ENCODE measurements around the gene GLB1L3.
A peak's percentile ranks its signal among the peaks of the same experiment; 100 is the strongest.

GLB1L3 gene, protein sequence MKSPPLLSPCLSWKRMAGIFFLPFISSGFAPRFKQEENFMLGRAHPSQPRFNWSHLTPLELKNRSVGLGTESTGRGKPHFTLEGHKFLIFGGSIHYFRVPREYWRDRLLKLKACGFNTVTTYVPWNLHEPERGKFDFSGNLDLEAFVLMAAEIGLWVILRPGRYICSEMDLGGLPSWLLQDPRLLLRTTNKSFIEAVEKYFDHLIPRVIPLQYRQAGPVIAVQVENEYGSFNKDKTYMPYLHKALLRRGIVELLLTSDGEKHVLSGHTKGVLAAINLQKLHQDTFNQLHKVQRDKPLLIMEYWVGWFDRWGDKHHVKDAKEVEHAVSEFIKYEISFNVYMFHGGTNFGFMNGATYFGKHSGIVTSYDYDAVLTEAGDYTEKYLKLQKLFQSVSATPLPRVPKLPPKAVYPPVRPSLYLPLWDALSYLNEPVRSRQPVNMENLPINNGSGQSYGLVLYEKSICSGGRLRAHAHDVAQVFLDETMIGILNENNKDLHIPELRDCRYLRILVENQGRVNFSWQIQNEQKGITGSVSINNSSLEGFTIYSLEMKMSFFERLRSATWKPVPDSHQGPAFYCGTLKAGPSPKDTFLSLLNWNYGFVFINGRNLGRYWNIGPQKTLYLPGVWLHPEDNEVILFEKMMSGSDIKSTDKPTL

DNA sequence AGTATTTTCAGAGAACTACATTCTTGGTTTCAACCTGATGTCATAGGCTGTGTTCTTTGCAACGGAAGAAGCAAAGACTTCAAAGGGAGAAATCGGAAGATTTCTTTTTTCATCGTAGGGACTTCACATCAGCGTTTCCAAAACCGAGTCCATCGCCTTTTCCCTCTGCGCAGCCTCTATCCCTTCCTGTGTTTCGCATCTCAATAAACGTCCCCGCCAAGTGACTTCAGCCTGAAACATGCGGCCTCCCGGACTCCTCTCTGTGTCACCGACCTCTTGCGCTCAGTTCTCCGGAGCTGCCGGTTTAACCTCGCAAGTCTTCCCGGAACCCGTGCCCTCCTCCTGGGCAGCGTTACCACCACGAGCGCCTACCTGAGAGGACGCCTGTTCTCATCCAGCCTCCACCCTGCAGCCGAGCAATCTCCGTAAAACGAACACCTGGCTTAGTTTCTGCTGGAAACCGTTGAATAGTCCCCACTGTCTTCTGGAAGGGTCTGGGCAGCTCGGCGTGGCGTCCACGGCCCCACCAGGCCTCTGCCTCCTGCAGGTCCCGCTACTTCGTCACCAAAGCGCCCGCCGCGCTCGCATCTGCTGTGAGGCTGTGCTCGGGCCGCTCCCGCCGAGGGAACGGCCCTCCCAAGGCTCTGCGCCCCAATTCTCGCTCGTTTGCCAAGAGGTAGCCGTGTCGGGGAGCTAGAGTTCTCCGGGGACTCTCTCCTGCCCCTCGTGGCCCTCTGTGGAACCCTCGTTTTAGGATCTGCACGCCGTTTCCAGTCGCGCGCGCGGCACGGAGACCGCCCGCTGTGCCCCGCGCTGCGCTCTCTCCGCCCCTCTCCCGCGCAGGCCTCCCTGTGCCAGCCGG lies at the start of gene GLB1L3:
Gene GLB1L3 (plus strand): TSS at position 846 of the 862 bp plus-strand sequence. CDS start 362 bp downstream, outside the sequence.
- DNase-seq (ENCODE audit: low spot score) = peak; percentile 74

DNA sequence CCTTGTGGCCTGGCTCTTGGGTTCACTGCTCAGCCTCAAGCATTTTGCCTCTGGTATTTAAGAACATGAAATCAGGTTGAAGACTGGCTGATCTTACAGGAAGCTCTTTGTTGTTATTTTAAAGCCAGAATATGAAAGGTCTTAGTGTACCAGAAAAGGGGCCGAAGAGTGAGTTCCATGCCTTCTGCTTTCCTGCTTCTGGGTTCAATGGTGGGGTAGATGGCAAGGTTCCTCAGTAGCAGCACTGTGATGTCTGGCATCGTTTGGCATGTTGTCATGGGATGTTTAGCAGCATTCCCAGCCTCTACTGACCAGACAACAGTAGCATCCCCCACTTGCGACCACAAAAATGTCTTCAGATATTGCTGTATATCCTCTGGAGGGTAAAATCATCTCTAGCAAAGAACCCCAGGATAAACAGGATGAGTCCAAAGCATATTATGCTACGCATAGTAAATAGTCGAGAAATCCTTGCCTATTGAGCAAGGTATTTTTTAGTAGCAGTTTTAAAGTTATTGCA lies 49.3 kb upstream of the GLB1L3 start:
- DNase-seq (ENCODE audit: low spot score) = no peak

DNA sequence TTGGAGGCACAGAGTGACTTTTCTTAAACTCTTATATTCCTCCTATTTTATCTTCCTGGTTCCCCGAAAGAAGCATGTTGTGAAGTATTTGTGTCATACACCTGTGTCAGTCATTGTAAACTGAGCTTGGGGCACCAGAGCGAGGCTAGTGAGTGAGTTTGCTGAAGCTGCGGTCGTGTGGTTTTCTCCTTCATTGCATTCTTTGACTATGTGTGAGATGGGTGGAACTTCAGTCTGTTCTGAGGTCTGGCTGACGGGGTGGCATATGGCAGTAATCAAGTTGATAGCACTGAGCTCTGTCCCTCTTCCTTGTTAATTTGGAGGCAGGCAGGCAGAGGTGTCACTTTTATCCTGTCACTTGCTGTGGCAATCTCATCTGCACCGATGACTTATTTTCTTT lies 47.6 kb upstream of the GLB1L3 start:
- DNase-seq (ENCODE audit: low spot score) = no peak

DNA sequence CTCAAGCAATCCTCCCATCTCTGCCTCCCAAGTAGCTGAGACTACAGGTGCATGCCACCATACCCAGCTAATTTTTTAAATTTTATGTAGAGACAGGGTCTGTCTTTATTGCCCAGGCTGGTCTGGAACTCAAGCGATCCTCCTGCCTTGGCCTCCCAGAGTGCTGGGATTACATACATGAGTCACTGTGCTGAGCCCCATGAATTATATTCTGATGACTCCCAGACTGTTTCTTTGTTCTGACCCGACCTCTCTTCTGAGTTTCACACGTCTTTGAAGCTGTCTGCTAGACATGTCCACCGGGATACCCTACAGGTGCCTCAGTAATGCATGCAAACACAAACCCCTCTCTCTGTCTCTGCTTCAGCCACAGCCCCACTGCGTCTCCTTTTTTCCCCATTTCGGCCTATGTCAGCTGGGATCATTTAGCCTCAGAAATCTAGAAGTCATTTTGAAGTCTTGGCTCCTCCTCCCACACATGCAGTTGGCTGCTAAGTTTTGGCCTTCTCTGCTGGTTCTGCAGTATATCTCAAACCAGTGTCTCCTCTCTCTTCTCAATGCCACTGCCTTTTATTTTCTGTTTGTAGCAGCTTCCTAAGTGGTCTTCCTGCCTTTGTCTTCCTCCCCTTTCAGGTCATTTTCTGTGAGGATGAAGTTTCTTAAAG lies 46.9 kb upstream of the GLB1L3 start:
- no peak for DNase-seq (ENCODE audit: low spot score)

DNA sequence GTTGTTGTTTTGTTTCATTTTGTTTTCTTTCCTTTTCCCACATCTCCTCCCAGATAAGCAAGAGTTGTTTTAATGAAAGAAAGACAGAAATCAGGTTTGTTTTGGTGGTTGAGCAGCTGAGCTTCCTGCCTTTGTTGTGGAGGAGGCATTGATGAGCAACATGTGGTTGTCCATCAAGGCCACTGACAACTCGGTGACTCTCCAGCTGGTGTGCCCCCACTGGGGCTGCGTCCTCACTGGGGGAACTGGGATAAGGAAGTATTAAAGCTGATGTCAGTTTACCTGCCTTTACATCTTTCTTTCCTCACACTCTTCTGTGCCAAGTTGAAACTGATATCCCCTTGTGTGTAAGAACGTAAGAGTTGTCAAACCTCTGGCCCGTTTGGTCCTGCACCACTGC lies 45.8 kb upstream of the GLB1L3 start:
- no peak for DNase-seq (ENCODE audit: low spot score)

DNA sequence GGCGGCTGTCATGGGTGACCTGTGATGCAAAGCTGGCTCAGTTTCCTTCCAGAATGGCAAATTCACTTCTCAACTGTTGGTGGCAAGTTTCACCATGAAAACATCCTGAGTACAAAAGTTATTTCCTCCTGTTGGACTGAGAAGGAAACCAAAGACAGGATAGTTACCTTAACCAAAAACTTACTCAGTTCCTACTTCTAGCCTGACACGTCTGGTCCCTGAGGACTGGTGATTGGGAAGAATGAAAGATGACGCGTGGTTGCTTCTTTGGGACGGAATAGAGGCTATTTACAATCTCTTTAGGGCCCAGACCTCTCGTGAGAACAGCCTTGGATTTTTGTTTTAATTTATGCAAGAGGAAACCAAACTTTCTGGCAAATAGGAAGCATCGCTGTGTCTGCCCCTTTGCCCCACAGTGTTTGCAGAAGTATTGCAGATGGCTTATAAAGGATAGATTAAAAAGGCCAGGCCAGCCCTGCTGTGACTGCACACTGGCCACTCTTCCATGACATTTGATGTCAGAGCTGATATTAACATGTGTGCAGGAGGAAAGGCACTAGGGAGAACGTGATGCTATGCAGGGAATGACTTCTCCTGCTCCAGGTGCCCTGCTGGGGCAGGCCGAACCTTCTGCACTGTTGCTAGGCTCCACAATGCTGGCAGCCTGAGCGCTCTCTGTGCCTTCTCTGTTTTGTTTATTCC lies 44.1 kb upstream of the GLB1L3 start:
- no peak for DNase-seq (ENCODE audit: low spot score)

DNA sequence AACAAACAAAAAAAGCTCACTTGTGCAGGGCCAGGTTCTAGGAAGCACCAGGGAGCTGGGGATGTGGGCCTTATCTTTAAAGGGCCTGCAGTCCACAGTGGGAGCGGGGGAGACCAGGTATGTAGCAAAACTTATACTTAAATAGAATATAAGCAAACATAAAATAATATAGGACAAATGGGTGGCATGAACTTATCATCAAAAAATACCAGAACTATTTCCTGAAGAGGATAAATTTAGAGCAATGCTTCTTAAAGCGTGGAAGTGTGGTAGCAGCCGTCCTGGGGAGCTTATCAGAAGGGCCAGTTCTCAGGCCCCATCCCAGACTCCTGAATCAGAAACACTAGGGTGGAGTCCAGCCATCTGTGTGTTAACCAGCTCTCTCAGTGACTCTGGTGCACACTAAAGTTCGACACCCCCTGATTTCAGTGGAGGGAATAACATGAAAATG lies 42.4 kb upstream of the GLB1L3 start:
- DNase-seq (ENCODE audit: low spot score) = no peak

DNA sequence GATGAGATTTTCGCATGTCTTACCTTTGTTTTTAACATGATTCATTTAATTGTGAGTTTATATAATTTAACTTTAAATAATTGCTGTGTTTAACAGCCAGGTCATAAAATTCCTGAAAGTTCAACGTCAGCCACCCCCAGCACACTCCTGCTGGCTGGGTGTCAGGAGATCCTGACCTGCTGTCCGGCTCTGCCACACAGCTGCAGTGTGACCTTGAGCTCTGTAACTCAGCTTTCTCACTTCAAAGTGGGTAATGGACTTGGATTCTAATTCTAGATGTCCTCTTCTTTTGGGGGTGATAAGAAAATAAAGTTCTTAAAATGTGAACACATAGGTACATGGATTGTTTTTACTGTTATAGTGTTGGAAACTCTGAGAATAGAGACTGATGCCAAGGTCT lies 40.8 kb upstream of the GLB1L3 start:
- no peak for DNase-seq (ENCODE audit: low spot score)

DNA sequence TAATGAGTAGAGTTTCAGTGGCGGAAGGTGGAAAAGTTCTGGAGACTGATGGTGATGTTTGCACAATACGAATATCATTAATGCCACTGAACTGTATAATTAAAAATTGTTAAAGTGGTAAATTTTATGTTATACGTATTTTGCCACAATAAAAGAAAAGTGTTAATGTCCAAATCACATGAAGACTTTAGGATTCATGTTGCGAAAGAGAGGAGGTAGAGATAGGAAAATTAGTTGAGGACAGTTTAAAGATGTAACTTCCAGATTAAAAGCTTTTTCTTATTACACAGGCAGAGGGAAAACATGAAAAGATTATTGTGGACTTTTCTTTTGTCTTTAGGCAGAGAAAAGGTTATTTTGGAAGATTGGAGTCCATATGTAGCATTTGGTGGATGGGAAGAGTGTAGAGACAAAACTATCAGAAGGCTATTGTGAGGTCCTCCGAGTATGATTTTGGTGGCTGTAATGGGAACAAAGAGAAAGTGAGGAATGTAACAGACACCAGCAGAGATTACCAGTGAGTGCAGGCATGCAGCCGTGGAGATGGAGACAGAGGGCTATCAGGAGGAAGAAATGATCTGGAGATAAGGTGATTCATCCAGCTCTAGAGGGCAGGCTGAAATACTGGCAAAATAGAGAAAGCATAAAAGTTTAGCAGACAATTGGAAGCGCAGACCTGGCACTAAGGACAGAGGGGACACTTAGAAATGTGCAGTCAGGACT lies 39.2 kb upstream of the GLB1L3 start:
- no peak for DNase-seq (ENCODE audit: low spot score)

DNA sequence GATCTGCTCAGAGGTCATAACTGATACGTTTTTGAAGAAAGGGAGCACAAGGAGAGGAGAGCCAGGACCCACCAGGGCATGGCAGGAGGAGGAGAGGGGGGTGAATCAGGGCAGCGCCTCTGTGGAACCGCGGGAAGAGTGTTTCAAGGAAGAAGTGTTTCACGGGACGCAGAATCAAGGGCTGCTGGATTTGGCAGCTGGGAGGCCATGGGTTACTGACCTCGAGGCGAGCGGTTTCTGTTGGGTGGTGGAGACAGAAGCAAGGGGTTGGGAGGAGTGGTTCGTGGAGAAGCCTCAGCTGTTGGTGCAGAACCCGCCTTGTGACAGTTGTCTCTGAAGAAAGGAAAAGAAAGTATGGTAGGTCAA lies 38.6 kb upstream of the GLB1L3 start:
- DNase-seq (ENCODE audit: low spot score) = no peak

DNA sequence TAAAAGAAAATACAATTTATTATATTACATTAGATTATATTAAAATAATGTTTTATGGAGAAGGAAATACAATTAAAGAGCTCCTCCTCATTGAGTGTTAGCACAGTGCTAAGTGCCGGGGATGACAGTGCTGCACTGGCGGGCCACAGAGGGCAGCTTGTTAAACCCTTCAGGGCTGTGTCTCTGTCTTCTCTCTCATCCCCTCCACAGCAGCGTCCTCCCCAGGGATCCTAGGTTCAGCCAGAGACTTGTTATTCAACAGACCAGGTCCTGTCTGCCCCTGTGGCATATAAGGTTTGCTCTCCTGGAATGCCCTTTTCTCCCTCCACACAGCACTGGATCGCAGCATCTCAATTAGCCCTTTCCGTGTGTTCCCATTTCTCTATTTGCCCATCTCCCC lies 37.2 kb upstream of the GLB1L3 start:
- DNase-seq (ENCODE audit: low spot score) = no peak

DNA sequence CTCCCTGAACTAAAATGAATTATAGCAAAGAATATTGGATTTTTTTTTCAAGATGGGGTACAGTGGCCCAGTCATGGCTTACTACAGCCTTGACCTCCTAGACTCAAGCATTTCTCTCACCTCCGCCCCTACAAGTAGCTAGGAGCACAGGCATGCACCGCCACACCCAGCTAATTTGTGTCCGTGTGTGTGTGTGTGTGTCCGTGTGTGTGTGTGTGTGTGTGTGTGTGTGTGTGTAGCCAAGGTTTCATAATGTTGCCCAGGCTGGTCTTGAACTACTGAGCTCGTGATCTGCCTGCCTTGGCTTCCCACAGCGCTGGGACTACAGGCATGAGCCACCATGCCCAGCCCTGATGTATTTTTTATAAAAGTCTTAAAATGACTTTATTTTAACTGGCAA lies 35.6 kb upstream of the GLB1L3 start:
- DNase-seq (ENCODE audit: low spot score) = no peak

DNA sequence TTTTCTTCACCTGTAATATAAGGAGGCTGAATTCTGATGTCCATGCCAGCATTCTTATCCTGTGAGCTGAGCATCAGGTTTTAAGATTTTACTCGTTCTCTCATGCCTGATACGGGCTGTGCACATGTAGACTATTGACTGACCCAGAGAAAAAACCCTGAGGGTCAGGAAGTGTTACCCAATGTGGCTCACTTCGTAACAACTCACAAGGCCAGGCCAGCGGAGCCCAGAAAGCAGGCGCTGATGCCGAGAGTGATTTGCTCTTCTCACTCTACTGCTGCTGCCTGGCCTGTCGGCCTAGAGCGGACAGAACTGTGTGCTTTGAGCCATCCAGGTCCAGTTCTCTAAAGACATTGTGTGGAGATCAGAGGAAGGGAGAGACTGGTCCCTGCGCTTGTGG lies 33.8 kb upstream of the GLB1L3 start:
- DNase-seq (ENCODE audit: low spot score) = no peak

DNA sequence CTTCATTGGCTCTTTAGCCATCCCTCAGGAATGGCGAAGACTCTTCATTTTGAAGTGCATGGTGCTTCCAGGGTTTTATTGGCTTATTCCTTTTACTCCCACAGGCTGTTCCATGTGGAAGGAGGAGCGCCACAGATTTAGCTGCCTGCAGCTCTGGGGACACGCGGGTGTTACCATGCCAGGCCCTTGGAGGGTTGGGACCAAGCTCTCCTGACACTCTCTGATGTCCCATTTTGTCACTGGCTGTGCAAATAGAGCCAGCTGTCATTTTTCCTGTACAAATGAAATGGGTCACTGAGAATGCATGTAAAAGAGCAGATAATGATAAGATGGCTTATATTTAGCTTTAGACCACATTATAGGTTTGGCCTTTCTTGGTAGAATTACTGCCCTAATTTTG lies 32.3 kb upstream of the GLB1L3 start:
- DNase-seq (ENCODE audit: low spot score) = no peak

DNA sequence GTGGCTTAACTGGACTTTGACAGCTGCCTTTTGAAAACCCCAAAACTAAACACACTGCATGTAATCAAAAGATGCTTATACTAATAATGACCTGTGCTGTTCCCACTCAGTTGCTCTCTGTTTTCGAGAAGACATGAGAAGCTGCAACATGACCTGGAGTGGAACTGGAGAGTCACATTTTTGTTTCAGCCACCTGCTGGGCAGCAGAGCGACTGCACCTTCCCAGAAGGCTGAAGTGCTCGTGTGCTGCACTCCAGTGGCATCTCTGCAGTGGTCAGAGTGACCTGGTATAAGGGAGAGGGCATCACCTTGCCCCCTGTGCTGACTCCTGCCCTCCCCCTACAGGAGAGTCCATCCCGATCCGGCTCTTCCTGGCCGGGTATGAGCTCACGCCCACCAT lies 31.6 kb upstream of the GLB1L3 start:
- peak; percentile 18 for DNase-seq (ENCODE audit: low spot score)

DNA sequence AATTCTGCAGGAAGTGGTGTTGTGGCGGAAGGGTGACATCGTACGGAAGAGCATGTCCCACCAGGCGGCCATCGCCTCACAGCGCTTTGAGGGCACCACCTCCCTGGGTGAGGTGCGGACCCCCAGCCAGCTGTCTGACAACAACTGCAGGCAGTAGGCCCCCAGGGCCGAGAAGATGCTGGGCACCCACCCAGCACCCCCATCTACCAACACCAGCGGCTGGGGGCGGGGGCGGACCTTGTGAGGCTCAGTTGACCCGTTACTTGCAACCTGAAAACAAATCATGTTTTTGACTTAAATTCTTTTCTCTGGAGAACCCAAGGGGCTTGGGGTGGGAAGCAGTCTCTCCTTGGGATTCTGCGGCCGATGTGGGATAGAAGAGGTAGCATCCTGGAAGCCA lies 30.7 kb upstream of the GLB1L3 start:
- no peak for DNase-seq (ENCODE audit: low spot score)

DNA sequence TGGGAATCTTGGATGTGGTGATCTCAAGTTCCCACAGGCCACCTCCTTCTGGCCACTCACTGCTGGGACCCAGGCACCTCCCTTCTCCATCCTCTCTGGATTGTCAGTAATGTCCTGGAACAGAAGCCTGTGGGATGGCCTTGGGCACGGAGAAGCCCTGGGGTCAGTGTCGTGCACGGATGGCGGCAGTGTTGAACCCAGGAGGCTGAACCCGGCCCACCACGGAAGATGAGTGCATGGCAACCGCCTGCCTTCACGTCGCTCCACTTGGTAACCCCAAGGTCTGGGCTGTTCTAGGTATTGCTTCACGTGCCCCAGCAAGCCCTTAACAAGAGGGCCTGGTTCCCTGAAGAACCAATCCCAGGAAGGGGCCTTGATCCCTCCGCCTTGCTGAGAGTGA lies 30.1 kb upstream of the GLB1L3 start:
- no peak for DNase-seq (ENCODE audit: low spot score)

DNA sequence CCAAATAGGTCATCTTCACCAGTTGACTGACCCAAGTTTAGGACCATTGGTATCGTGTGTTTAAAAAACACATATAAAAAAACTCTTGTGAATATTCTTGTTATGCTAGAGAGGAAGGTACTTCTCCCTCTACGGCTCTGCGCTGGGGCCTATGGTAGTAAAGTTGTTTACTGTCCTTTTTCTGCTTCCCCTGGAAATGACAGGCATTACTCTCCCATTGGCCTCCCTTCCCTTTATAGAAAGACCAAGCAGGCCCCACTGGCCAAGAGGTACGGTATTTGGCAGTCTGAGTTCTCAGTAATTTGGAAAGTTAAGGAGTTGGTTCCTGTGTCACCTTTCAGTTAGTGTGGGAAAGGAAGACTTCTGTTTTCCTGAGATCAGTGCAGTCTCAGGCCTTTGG lies 29.5 kb upstream of the GLB1L3 start:
- no peak for DNase-seq (ENCODE audit: low spot score)

DNA sequence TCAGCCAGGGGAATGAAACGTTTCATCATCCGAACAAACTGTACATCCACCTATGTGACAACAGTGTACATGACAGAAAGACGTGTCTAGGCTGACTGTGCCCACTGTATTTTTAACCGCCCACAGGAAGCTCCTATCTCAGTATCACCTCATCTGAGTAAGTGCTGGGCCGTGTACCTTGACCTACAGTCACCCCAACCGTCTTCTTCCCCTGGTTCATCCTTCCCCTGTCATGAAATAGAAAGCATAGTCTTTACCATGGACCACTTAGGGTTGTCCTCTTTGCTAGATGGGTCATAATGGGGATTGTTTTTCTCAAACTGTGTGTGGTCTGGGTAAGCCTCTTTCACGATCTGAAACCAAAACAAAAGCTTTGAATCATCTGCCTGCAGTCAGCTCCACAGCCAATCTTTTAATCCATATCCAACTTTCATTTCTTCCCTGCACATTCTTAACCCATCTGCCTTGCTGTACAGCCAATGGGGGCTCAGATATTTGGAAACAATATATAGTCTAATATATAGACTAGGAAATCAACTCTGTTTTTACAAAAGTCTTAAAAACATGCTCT lies 27.2 kb upstream of the GLB1L3 start:
- DNase-seq (ENCODE audit: low spot score) = no peak

DNA sequence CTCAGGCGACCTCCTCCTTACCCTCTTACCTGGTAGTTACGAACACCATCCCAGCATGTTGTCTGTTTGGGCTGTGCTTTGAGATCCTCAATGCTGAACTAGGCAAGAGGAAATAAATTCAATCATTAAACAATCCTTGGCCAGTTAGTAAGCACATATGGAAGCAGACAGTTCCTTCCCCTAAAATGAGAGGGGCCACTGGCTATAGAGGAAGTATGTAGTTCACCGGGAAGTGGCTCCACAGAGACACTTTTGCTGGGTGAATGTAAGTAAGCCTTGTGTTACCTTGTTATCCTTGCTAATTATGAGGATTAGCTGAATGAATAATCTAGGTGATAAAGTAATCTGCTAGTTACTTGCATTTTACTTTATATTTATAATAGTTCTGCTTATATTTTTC lies 25.9 kb upstream of the GLB1L3 start:
- no peak for DNase-seq (ENCODE audit: low spot score)
